Neural cell (in vitro differentiated cells): ENCODE results near the gene HIVEP3. TPM values are rescaled to one million over a fixed set of nuclear protein-coding genes. Genes with fewer than 3 reads are reported as not detected.

Experiments
- H2AFZ ChIP-seq: fragments of 200-600, 300-800 bp; sonication (generic), shearing (Covaris generic); 2 replicates; pipeline ENCODE4 v1.6.0; 2014; ENCODE audit warnings: low read depth, mild to moderate bottlenecking, antibody characterized with exemption, low read length, moderate library complexity
- H3F3A ChIP-seq: fragments of 200-600 bp; shearing (Covaris generic); 2 replicates; pipeline ENCODE4 v1.6.1; 2016; ENCODE audit warnings: mild to moderate bottlenecking, moderate library complexity, mixed read lengths, antibody characterized with exemption, low read length; ENCODE audit not compliant: insufficient read depth, poor library complexity, severe bottlenecking
- H3K27ac ChIP-seq: fragments of 200-600, 300-800 bp; sonication (generic), shearing (Covaris generic); 2 replicates; pipeline ENCODE4 v1.5.1; 2014; ENCODE audit warnings: mild to moderate bottlenecking, low read length, moderate library complexity
- H3K27me3 ChIP-seq: fragments of 300-800, 200-600 bp; sonication (generic), shearing (Covaris generic); 2 replicates; pipeline ENCODE4 v1.6.0; 2014; ENCODE audit warnings: mild to moderate bottlenecking, low read depth, low read length, moderate library complexity; ENCODE audit not compliant: insufficient read depth
- H3K36me3 ChIP-seq: fragments of 300-800, 200-600 bp; sonication (generic), shearing (Covaris generic); 2 replicates; pipeline ENCODE4 v1.5.1; 2014; ENCODE audit warnings: mild to moderate bottlenecking, antibody characterized with exemption, low read length, moderate library complexity; ENCODE audit not compliant: insufficient read depth
- H3K4me2 ChIP-seq: fragments of 300-800, 200-600 bp; sonication (generic), shearing (Covaris generic); 2 replicates; pipeline ENCODE4 v1.6.0; 2014; ENCODE audit warnings: mild to moderate bottlenecking, low read length
- H3K4me3 ChIP-seq: fragments of 300-800, 200-600 bp; sonication (generic), shearing (Covaris generic); 2 replicates; pipeline ENCODE4 v1.5.1; 2014; ENCODE audit warnings: mild to moderate bottlenecking, low read length, moderate library complexity
- H3K79me2 ChIP-seq: fragments of 200-600 bp; shearing (Covaris generic); replicated peaks from 2 replicates; pipeline ENCODE4 v1.6.0; 2014; ENCODE audit warnings: mild to moderate bottlenecking, low read length, moderate library complexity; ENCODE audit not compliant: insufficient read depth
- H3K9ac ChIP-seq: fragments of 300-800, 200-600 bp; sonication (generic), shearing (Covaris generic); 2 replicates; pipeline ENCODE4 v1.6.1; 2016; ENCODE audit warnings: mild to moderate bottlenecking, low read length, mixed read lengths
- H3K9me2 ChIP-seq: fragments of 200-600 bp; shearing (Covaris generic); 2 replicates; pipeline ENCODE4 v1.6.1; 2016; ENCODE audit warnings: mild to moderate bottlenecking, low read length, mixed read lengths; ENCODE audit not compliant: insufficient read depth
- H3K9me3 ChIP-seq: fragments of 200-600, 300-800 bp; sonication (generic), shearing (Covaris generic); 2 replicates; pipeline ENCODE4 v1.6.1; 2016; ENCODE audit warnings: mild to moderate bottlenecking, mixed run types, low read length, moderate library complexity, mixed read lengths
- H4K20me1 ChIP-seq: fragments of 200-600 bp; shearing (Covaris generic); 2 replicates; pipeline ENCODE4 v1.6.1; 2016; ENCODE audit warnings: mild to moderate bottlenecking, mixed run types; ENCODE audit not compliant: insufficient read depth
- EP300 ChIP-seq: fragments of 450-650 bp; conservative IDR thresholded peaks from 2 replicates; pipeline ENCODE4 v1.6.1; 2014; ENCODE audit warnings: antibody characterized with exemption, mild to moderate bottlenecking, moderate library complexity; ENCODE audit not compliant: poor library complexity, severe bottlenecking
- EZH2 ChIP-seq: fragments of 200-600, 300-800 bp; shearing (Covaris generic), sonication (generic); IDR thresholded peaks from 2 replicates; pipeline ENCODE4 v1.6.1; 2014; ENCODE audit warnings: antibody characterized with exemption, low read length, borderline replicate concordance, mild to moderate bottlenecking; ENCODE audit not compliant: insufficient read depth, poor library complexity, severe bottlenecking
- MXI1 ChIP-seq: fragments of 450-650 bp; conservative IDR thresholded peaks from 2 replicates; pipeline ENCODE4 v1.6.1; 2014; ENCODE audit warnings: antibody characterized with exemption, mild to moderate bottlenecking; ENCODE audit not compliant: poor library complexity, severe bottlenecking
- POLR2AphosphoS5 ChIP-seq: IDR thresholded peaks from 2 replicates; pipeline ENCODE4 v1.6.1; 2012
- RAD21 ChIP-seq: fragments of 450-650 bp; conservative IDR thresholded peaks from 2 replicates; pipeline ENCODE4 v1.6.1; 2014; ENCODE audit warnings: antibody characterized with exemption, mild to moderate bottlenecking, moderate library complexity
- SMC3 ChIP-seq: fragments of 450-650 bp; conservative IDR thresholded peaks from 2 replicates; pipeline ENCODE4 v1.6.1; 2014; ENCODE audit warnings: antibody characterized with exemption, mild to moderate bottlenecking, moderate library complexity; ENCODE audit not compliant: poor library complexity
- TAF1 ChIP-seq: IDR thresholded peaks from 2 replicates; pipeline ENCODE4 v1.6.1; 2012; ENCODE audit warnings: low read depth
- polyA plus RNA-seq: library from polyadenylated mRNA; depleted of rRNA; stranded (reverse); fragments of >200 nt; gene quantifications from 2 replicates; pipeline ENCODE4 v1.2.3, GENCODE V29; 2014
- TF ChIP-seq, protein P1 (sequence below): fragments of 450-650 bp; IDR thresholded peaks from 2 replicates; pipeline ENCODE4 v1.5.1; 2014; ENCODE audit warnings: antibody characterized with exemption, mild to moderate bottlenecking, moderate library complexity; ENCODE audit not compliant: poor library complexity, severe bottlenecking
- TF ChIP-seq, protein P2 (sequence below): IDR thresholded peaks from 2 replicates; pipeline ENCODE4 v1.6.1; 2012; ENCODE audit warnings: borderline replicate concordance

HIVEP3 gene
- polyA plus RNA-seq, 1 donor from 2014 or later = 2.6 TPM

DNA sequence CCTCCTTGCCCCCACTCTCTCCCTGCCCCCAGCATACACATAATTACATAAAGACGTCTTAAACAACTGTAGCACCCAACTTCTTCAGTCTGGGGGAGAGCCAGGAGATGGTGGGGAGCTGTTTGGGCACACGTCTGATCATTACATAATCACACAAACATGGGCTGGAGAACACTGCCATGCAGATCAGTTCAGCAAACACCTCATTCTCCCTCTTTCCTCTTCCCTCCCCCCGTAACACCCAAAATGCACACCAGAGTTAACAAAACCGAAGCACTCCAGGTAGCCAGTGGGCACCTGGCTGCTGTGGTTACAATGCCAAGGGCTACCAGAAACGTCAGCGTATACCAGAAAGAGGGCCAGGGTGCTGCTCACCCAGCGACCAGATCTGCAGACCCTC is 1.6 kb downstream of the HIVEP3 start:
- peaks cover 34% of the 10 kb centered on the region for H3K79me2 ChIP-seq
- H3F3A ChIP-seq = peaks cover 5% of the 10 kb centered on the region
- H3K4me2 ChIP-seq = peak overlapping the region; percentile 79
- no peaks in the 10 kb centered on the region for H3K27me3 ChIP-seq
- no peaks in the 10 kb centered on the region for H3K9me2 ChIP-seq
- no peaks in the 10 kb centered on the region for H4K20me1 ChIP-seq
- peak overlapping the region; percentile 76 for H3K4me3 ChIP-seq
- H3K36me3 ChIP-seq = no peaks in the 10 kb centered on the region
- H2AFZ ChIP-seq = no peak overlapping the region
- peak overlapping the region; percentile 93 for H3K27ac ChIP-seq
- H3K9me3 ChIP-seq = no peaks in the 10 kb centered on the region
- H3K9ac ChIP-seq = peak overlapping the region; percentile 90
- TF ChIP-seq TAF1 (no peak), POLR2AphosphoS5 (no peak), EZH2 (no peak), RAD21 (no peak), EP300 (no peak), SMC3 (no peak), MXI1 (no peak)
- TF ChIP-seq, protein P1, sequence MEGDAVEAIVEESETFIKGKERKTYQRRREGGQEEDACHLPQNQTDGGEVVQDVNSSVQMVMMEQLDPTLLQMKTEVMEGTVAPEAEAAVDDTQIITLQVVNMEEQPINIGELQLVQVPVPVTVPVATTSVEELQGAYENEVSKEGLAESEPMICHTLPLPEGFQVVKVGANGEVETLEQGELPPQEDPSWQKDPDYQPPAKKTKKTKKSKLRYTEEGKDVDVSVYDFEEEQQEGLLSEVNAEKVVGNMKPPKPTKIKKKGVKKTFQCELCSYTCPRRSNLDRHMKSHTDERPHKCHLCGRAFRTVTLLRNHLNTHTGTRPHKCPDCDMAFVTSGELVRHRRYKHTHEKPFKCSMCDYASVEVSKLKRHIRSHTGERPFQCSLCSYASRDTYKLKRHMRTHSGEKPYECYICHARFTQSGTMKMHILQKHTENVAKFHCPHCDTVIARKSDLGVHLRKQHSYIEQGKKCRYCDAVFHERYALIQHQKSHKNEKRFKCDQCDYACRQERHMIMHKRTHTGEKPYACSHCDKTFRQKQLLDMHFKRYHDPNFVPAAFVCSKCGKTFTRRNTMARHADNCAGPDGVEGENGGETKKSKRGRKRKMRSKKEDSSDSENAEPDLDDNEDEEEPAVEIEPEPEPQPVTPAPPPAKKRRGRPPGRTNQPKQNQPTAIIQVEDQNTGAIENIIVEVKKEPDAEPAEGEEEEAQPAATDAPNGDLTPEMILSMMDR = no peak
- TF ChIP-seq, protein P2, sequence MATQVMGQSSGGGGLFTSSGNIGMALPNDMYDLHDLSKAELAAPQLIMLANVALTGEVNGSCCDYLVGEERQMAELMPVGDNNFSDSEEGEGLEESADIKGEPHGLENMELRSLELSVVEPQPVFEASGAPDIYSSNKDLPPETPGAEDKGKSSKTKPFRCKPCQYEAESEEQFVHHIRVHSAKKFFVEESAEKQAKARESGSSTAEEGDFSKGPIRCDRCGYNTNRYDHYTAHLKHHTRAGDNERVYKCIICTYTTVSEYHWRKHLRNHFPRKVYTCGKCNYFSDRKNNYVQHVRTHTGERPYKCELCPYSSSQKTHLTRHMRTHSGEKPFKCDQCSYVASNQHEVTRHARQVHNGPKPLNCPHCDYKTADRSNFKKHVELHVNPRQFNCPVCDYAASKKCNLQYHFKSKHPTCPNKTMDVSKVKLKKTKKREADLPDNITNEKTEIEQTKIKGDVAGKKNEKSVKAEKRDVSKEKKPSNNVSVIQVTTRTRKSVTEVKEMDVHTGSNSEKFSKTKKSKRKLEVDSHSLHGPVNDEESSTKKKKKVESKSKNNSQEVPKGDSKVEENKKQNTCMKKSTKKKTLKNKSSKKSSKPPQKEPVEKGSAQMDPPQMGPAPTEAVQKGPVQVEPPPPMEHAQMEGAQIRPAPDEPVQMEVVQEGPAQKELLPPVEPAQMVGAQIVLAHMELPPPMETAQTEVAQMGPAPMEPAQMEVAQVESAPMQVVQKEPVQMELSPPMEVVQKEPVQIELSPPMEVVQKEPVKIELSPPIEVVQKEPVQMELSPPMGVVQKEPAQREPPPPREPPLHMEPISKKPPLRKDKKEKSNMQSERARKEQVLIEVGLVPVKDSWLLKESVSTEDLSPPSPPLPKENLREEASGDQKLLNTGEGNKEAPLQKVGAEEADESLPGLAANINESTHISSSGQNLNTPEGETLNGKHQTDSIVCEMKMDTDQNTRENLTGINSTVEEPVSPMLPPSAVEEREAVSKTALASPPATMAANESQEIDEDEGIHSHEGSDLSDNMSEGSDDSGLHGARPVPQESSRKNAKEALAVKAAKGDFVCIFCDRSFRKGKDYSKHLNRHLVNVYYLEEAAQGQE = no peak

DNA sequence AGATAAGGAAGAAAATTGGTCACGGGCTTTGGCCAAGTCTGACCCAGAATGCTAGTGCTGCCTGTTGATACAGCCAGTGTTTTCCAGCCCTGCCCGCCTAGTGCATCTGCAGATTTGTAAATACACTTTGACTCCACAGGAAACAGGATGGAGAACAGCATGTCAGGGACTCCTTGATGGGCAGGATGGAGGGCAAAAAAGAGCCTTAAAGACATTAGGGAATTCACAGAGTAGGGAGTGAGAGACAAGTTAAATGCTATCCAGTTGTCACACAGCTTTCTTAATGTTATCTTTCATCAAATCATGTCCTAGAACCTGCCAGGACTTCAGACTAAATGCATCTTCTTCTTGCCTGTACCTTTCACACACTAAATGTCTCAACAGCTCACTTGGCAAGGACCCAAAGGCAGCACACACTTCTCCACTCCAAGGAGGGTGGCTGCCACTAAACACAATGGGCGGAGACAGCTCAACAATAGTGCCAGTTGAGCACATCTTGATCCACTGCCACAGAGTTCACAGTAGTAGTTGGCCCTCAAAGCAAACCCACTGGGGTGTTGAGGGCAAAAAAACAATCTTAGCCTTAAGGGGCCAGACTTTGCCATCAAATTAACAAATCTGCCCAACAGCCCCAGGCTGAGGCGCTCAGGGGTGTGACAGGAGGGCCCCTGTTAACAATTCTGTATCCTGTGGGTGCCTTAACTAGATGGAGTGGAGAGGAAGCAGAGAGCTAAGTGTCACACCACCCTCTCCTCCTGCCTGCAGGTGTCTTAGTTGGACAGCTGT is 2.7 kb downstream of the HIVEP3 start:
- Histone ChIP-seq H3K9ac (no peak overlapping the region), H3K27ac (no peak overlapping the region), H3K27me3 (no peaks in the 10 kb centered on the region), H3F3A (peaks cover 5% of the 10 kb centered on the region), H3K4me3 (peak overlapping the region; percentile 76), H3K9me2 (no peaks in the 10 kb centered on the region), H3K36me3 (no peaks in the 10 kb centered on the region), H3K9me3 (no peaks in the 10 kb centered on the region), H4K20me1 (no peaks in the 10 kb centered on the region), H3K4me2 (peak overlapping the region; percentile 79), H3K79me2 (peaks cover 34% of the 10 kb centered on the region), H2AFZ (no peak overlapping the region)
- TF ChIP-seq MXI1 = no peak
- TF ChIP-seq TAF1 = no peak
- no peak for TF ChIP-seq EP300
- TF ChIP-seq SMC3 = no peak
- no peak for TF ChIP-seq POLR2AphosphoS5
- TF ChIP-seq, protein P1 = no peak
- TF ChIP-seq RAD21 = no peak
- TF ChIP-seq, protein P2 = no peak
